Stomach (tissue), 9 donors: Measurements from ENCODE around the gene RNF123. TPM values are rescaled to one million over a fixed set of nuclear protein-coding genes. Genes with fewer than 3 reads are reported as not detected.

Experiments
- DNase-seq, 2 donors: peaks; one replicate each; pipeline versions ENCODE4 v3.0.0 to v3.0.0-alpha.2; 2013 to 2019
- H3K27ac ChIP-seq, 5 donors: fragments of 200-600 bp in 4 of 5; sonication (generic) in 4 of 5; one replicate each; pipeline ENCODE4 v1.5.1; 2013 to 2019; ENCODE audit warnings: mild to moderate bottlenecking in 1 of 5, moderate library complexity in 1 of 5
- H3K27me3 ChIP-seq, 3 donors: fragments of 200-600 bp; sonication (generic); one replicate each; pipeline ENCODE4 v1.5.1; 2017 to 2019; ENCODE audit warnings: mixed run types in 1 of 3
- H3K36me3 ChIP-seq, 4 donors: fragments of 200-600 bp; sonication (generic); 1 replicate in 3 of 4; 2 replicates in 1 of 4; pipeline ENCODE4 v1.5.1; 2016 to 2019
- H3K4me1 ChIP-seq, 4 donors: fragments of 200-600 bp; sonication (generic); one replicate each; pipeline ENCODE4 v1.5.1; 2016 to 2019
- H3K4me3 ChIP-seq, 4 donors: fragments of 200-600 bp; sonication (generic) in 3 of 4; one replicate each; pipeline ENCODE4 v1.5.1; 2016 to 2019; ENCODE audit warnings: mild to moderate bottlenecking in 1 of 4
- H3K9me3 ChIP-seq, 4 donors: fragments of 200-600 bp; sonication (generic); one replicate each; pipeline ENCODE4 v1.5.1; 2016 to 2019
- CTCF ChIP-seq, 7 experiments: fragments of 450-650 bp in 4 of 7; fragments of 200-600 bp in 3 of 7; sonication (generic) in 3 of 7; IDR thresholded peaks; one replicate each; pipeline ENCODE4 v1.5.1; 2016 to 2019; ENCODE audit warnings: antibody characterized with exemption in 7 of 7, control low read depth in 2 of 7, mild to moderate bottlenecking in 1 of 7
- EP300 ChIP-seq: sonication (generic); formaldehyde crosslinking; IDR thresholded peaks from one replicate; pipeline ENCODE4 v1.6.1; 2017; ENCODE audit warnings: antibody characterized with exemption
- POLR2A ChIP-seq, 4 donors: fragments of 450-650 bp; IDR thresholded peaks; one replicate each; pipeline ENCODE4 v1.6.1; 2016; ENCODE audit warnings: antibody characterized with exemption in 4 of 4, control low read depth in 2 of 4, mild to moderate bottlenecking in 1 of 4, moderate library complexity in 1 of 4
- POLR2AphosphoS5 ChIP-seq, 3 donors: sonication (generic); formaldehyde crosslinking; IDR thresholded peaks; one replicate each; pipeline ENCODE4 v1.6.1; 2016; ENCODE audit warnings: antibody characterized with exemption in 3 of 3
- WGBS, 5 donors: extraction: QIAGEN DNeasy Blood & Tissue Kit in 3 of 5; methylation state at CpG; one replicate each; pipeline versions ENCODE4 v1.1.5 to v1.1.7; 2013 to 2018; 5-methylcytosine and 5-hydroxymethylcytosine counted together
- intact Hi-C: fragments of 100-400 bp; cut with DNase I; formaldehyde crosslinking; loops from one replicate; pipeline ENCODE4 v1.15.1; 2023; ENCODE audit warnings: low total_unique reads
- polyA plus RNA-seq, 3 donors: library from polyadenylated mRNA; stranded (reverse); fragments of 200-250 nt; gene quantifications; one replicate each; pipeline ENCODE4 v1.2.3, GENCODE V29; 2013
- total RNA-seq, 5 donors: library from RNA; depleted of rRNA; stranded (reverse); fragments of >200 nt; gene quantifications; one replicate each; pipeline versions ENCODE4 v1.1.0 to v1.2.3, GENCODE V29; 2014 to 2016
- donor health status: healthy with polysubstance abuse.
- donor health status: Bipolar disorder and iron deficiency.
- donor health status: healthy.

The RNF123 gene
- total and polyA plus RNA-seq, 8 donors: 18.1 to 75.4 (median 26.6) TPM

- peaks cover 7 to 69% (median 32%) of the 10 kb centered on the region in 4 donors for H3K4me1 ChIP-seq
- peaks cover 0 to 11% (median 4%) of the 10 kb centered on the region in 4 donors for H3K36me3 ChIP-seq
- no peaks in the 10 kb centered on the region for H3K9me3 ChIP-seq
- no peaks in the 10 kb centered on the region for H3K27me3 ChIP-seq
- intact Hi-C loops: no loop called here
- WGBS, 5 donors: 85 to 94% (median 88%) methylated on average over 1 of the region's 1 CpG
- H3K4me3 ChIP-seq: no peak overlapping the region
- TF ChIP-seq CTCF (IDR thresholded peaks at IDR 0.05) (no peak), POLR2A (IDR thresholded peaks at IDR 0.05) (no peak), POLR2AphosphoS5 (IDR thresholded peaks at IDR 0.05) (no peak), EP300 (no peak)
- no peak overlapping the region for H3K27ac ChIP-seq
- DNase-seq: no peak
Measured at GRCh38 chr3:49754536-49754935, 65.2 kb downstream of the RNF123 start.

GRCh38 chr3:49756036-49756435 lies 66.7 kb downstream of the RNF123 start:
- Histone ChIP-seq H3K9me3 (no peaks in the 10 kb centered on the region), H3K27ac (no peak overlapping the region), H3K4me3 (no peak overlapping the region), H3K27me3 (no peaks in the 10 kb centered on the region), H3K36me3 (no peaks in the 10 kb centered on the region), H3K4me1 (peaks cover 7 to 60% (median 35%) of the 10 kb centered on the region in 4 donors)
- intact Hi-C loops: no loop called here
- no peak for TF ChIP-seq EP300
- no peak for TF ChIP-seq POLR2AphosphoS5 (IDR thresholded peaks at IDR 0.05)
- no peak for TF ChIP-seq POLR2A (IDR thresholded peaks at IDR 0.05)
- TF ChIP-seq CTCF (IDR thresholded peaks at IDR 0.05): no peak
- DNase-seq: no peak
- 57 to 70% (median 63%) methylated on average over 1 of the region's 1 CpG for WGBS, 5 donors

GRCh38 chr3:49757197-49757596 lies 67.8 kb downstream of the RNF123 start:
- H3K9me3 ChIP-seq: no peaks in the 10 kb centered on the region
- H3K27me3 ChIP-seq: no peaks in the 10 kb centered on the region
- no peaks in the 10 kb centered on the region for H3K36me3 ChIP-seq
- H3K4me1 ChIP-seq: peaks cover 7 to 59% (median 32%) of the 10 kb centered on the region in 4 donors
- WGBS, 5 donors: 47 to 66% (median 59%) methylated on average over 2 of the region's 2 CpGs
- no peak overlapping the region for H3K4me3 ChIP-seq
- TF ChIP-seq POLR2A (IDR thresholded peaks at IDR 0.05) (no peak), CTCF (IDR thresholded peaks at IDR 0.05) (no peak), POLR2AphosphoS5 (IDR thresholded peaks at IDR 0.05) (no peak), EP300 (no peak)
- no peak overlapping the region for H3K27ac ChIP-seq
- DNase-seq: no peak
- intact Hi-C loops: no loop called here

- H3K9me3 ChIP-seq: no peaks in the 10 kb centered on the region
- DNase-seq: peak in 1 of 2 donors; percentile 20
- H3K27me3 ChIP-seq: no peaks in the 10 kb centered on the region
- peaks cover 0 to 48% (median 22%) of the 10 kb centered on the region in 4 donors for H3K4me1 ChIP-seq
- H3K27ac ChIP-seq: no peak overlapping the region
- no peak overlapping the region for H3K4me3 ChIP-seq
- H3K36me3 ChIP-seq: peaks cover 0 to 8% (median 6%) of the 10 kb centered on the region in 4 donors
- TF ChIP-seq CTCF (IDR thresholded peaks at IDR 0.05): no peak
- TF ChIP-seq POLR2A (IDR thresholded peaks at IDR 0.05): no peak
- TF ChIP-seq POLR2AphosphoS5 (IDR thresholded peaks at IDR 0.05): no peak
- TF ChIP-seq EP300: no peak
- intact Hi-C loops: no loop called here
- WGBS, 5 donors: 19 to 44% (median 34%) methylated on average over 1 of the region's 1 CpG
Measured at GRCh38 chr3:49759226-49759625, 69.9 kb downstream of the RNF123 start.
